Tibial artery (tissue), 4 donors: ENCODE measurements around the gene COL4A2.

ENCODE experiments used
- DNase-seq, 2 donors: peaks; one replicate each; pipeline ENCODE4 v3.0.0-alpha.2; 2019
- H3K27ac ChIP-seq, 2 donors: fragments of 200-600 bp; sonication (generic) in 1 of 2; 1 replicate in 1 of 2; 2 replicates in 1 of 2; pipeline ENCODE4 v1.5.1; 2018 to 2019; ENCODE audit warnings: mild to moderate bottlenecking in 1 of 2
- H3K27me3 ChIP-seq, 2 donors: fragments of 200-600 bp; sonication (generic) in 1 of 2; one replicate each; pipeline versions ENCODE4 v1.5.1 to v1.6.0; 2016 to 2019
- H3K36me3 ChIP-seq, 3 donors: fragments of 200-600 bp; sonication (generic) in 2 of 3; one replicate each; pipeline ENCODE4 v1.5.1; 2016 to 2019; ENCODE audit warnings: mild to moderate bottlenecking in 2 of 3
- H3K4me1 ChIP-seq, 4 donors: fragments of 200-600 bp; sonication (generic) in 2 of 4; 1 replicate in 3 of 4; 2 replicates in 1 of 4; pipeline ENCODE4 v1.5.1; 2016 to 2019
- H3K4me3 ChIP-seq, 2 donors: fragments of 200-600 bp; sonication (generic) in 1 of 2; 1 replicate in 1 of 2; 2 replicates in 1 of 2; pipeline ENCODE4 v1.5.1; 2018 to 2019; ENCODE audit warnings: mild to moderate bottlenecking in 2 of 2
- H3K9me3 ChIP-seq, 3 donors: fragments of 200-600 bp; sonication (generic) in 1 of 3; one replicate each; pipeline ENCODE4 v1.5.1; 2016 to 2019
- intact Hi-C: fragments of 100-400 bp; cut with DNase I; formaldehyde crosslinking; loops from one replicate; pipeline ENCODE4 v1.15.0; 2023; ENCODE audit warnings: low total_unique reads
- TF ChIP-seq, protein P1 (sequence below), 2 experiments: fragments of 200-600 bp in 1 of 2; fragments of 450-650 bp in 1 of 2; IDR thresholded peaks; one replicate each; pipeline ENCODE4 v1.5.1; 2017 to 2019; ENCODE audit warnings: antibody characterized with exemption in 2 of 2, mild to moderate bottlenecking in 1 of 2, moderate library complexity in 1 of 2

Gene COL4A2

DNA sequence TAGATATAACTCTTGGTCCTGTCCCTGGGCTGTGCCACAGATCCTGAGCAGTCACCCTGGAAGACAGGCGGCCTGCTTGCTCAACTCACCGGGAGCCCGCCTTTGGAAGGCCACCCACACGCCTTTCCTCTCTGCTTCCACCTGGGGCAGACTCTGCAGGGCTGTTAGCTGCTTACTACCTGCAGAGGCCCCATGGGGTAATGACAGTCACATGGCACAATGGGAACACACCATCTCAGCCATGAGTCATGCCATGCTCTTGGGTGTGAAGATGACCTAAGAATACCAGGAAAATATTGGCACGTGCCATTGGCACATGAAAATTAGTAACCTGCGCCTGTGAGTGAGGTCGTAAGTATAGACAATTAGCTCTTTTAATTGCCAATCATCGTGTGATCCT lies 108.6 kb downstream of the COL4A2 start:
- no peaks in the 10 kb centered on the region for H3K9me3 ChIP-seq
- DNase-seq, result no peak
- peaks cover 0 to 2% (median 0%) of the 10 kb centered on the region in 3 donors for H3K36me3 ChIP-seq
- H3K4me1 ChIP-seq, result peaks cover 0 to 95% (median 75%) of the 10 kb centered on the region in 4 donors
- H3K27ac ChIP-seq, result peak overlapping the region; percentile 85 to 90
- H3K27me3 ChIP-seq, result no peaks in the 10 kb centered on the region
- intact Hi-C loops, result no loop called here
- TF ChIP-seq, protein P1, sequence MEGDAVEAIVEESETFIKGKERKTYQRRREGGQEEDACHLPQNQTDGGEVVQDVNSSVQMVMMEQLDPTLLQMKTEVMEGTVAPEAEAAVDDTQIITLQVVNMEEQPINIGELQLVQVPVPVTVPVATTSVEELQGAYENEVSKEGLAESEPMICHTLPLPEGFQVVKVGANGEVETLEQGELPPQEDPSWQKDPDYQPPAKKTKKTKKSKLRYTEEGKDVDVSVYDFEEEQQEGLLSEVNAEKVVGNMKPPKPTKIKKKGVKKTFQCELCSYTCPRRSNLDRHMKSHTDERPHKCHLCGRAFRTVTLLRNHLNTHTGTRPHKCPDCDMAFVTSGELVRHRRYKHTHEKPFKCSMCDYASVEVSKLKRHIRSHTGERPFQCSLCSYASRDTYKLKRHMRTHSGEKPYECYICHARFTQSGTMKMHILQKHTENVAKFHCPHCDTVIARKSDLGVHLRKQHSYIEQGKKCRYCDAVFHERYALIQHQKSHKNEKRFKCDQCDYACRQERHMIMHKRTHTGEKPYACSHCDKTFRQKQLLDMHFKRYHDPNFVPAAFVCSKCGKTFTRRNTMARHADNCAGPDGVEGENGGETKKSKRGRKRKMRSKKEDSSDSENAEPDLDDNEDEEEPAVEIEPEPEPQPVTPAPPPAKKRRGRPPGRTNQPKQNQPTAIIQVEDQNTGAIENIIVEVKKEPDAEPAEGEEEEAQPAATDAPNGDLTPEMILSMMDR (IDR thresholded peaks at IDR 0.05), result no peak
- peak overlapping the region in 1 of 2 donors; percentile 26 for H3K4me3 ChIP-seq

- TF ChIP-seq, protein P1 (IDR thresholded peaks at IDR 0.05), result no peak
- Histone ChIP-seq H3K36me3 (peaks cover 0 to 3% (median 0%) of the 10 kb centered on the region in 3 donors), H3K27ac (peak overlapping the region; percentile 85 to 90), H3K4me1 (peaks cover 0 to 95% (median 76%) of the 10 kb centered on the region in 4 donors), H3K9me3 (no peaks in the 10 kb centered on the region), H3K27me3 (no peaks in the 10 kb centered on the region), H3K4me3 (peak overlapping the region in 1 of 2 donors; percentile 26)
- peak; percentile 75 to 88 for DNase-seq
- intact Hi-C loops, result no loop called here
Observed at GRCh38 chr13:110416131-110417025, 109.3 kb downstream of the COL4A2 start.

DNA sequence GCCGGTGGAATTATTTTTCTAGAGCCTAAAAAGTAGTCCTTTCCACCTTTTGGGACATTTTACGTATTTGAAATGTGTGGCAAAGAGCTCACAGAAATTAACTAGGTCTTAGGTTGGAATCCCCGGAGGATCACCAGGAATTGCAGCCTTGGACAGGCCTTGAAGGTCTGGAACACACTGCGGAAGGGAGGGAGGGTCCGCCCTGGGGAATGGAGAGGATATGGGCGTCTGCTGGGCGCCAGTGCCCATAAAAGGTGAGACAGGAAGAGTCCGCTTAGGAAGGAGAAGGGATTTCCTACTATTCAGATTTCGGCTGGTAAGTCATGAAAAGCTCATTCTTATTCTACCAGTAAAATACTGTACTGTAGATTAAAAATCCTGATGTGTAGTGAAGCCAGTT lies 111.9 kb downstream of the COL4A2 start:
- peaks cover 0 to 3% (median 0%) of the 10 kb centered on the region in 3 donors for H3K36me3 ChIP-seq
- peak overlapping the region; percentile 85 to 90 for H3K27ac ChIP-seq
- H3K27me3 ChIP-seq, result no peaks in the 10 kb centered on the region
- H3K4me3 ChIP-seq, result peak overlapping the region in 1 of 2 donors; percentile 11
- DNase-seq, result no peak
- TF ChIP-seq, protein P1 (IDR thresholded peaks at IDR 0.05), result no peak
- H3K9me3 ChIP-seq, result no peaks in the 10 kb centered on the region
- intact Hi-C loops, result no loop called here
- H3K4me1 ChIP-seq, result peaks cover 0 to 98% (median 67%) of the 10 kb centered on the region in 4 donors

GRCh38 chr13:110419381-110419791 lies 112.3 kb downstream of the COL4A2 start:
- H3K27me3 ChIP-seq, result no peaks in the 10 kb centered on the region
- H3K4me1 ChIP-seq, result peaks cover 0 to 98% (median 65%) of the 10 kb centered on the region in 4 donors
- H3K4me3 ChIP-seq, result peak overlapping the region in 1 of 2 donors; percentile 11
- peaks cover 0 to 3% (median 0%) of the 10 kb centered on the region in 3 donors for H3K36me3 ChIP-seq
- H3K27ac ChIP-seq, result peak overlapping the region; percentile 85 to 90
- H3K9me3 ChIP-seq, result no peaks in the 10 kb centered on the region
- intact Hi-C loops, result no loop called here
- TF ChIP-seq, protein P1 (IDR thresholded peaks at IDR 0.05), result no peak
- DNase-seq, result no peak

DNA sequence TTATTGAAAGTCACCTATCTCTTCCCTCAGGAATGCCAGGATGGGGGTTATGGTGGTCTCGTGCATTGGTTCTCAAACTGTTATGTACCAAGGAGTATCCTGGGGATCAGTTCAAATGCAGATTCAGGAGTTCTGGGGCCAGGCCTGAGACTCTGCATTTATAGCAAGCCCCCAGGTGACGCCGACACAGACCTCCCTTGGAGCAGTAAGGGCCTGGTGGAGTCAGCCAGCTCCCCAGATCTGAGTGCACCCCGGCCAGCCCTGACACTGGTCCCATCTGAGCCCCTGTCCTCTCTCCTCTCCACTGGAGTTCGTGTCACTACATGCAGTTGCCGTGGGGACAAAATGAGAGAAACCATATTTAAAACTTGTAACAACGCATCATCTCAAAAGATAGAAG lies 112.9 kb downstream of the COL4A2 start:
- Histone ChIP-seq H3K9me3 (no peaks in the 10 kb centered on the region), H3K27me3 (no peaks in the 10 kb centered on the region), H3K4me3 (no peak overlapping the region), H3K36me3 (peaks cover 0 to 5% (median 3%) of the 10 kb centered on the region in 3 donors), H3K27ac (peak overlapping the region; percentile 85 to 90), H3K4me1 (peaks cover 0 to 98% (median 67%) of the 10 kb centered on the region in 4 donors)
- intact Hi-C loops, result no loop called here
- DNase-seq, result no peak
- TF ChIP-seq, protein P1 (IDR thresholded peaks at IDR 0.05), result no peak
